Heart left ventricle (tissue), 13 donors: ENCODE measurements around the gene GNAS.

Experiments used
- CTCF ChIP-seq, 12 donors: fragments of 200-600 bp; sonication (generic) in 4 of 12; IDR thresholded peaks; one replicate each; pipeline versions ENCODE4 v1.5.0 to v1.8.0; 2018 to 2022; ENCODE audit warnings: antibody characterized with exemption in 12 of 12, mild to moderate bottlenecking in 5 of 12
- POLR2A ChIP-seq, 2 donors: fragments of 450-650 bp; IDR thresholded peaks; one replicate each; pipeline ENCODE4 v1.6.1; 2017; ENCODE audit warnings: antibody characterized with exemption in 2 of 2, mild to moderate bottlenecking in 2 of 2, moderate library complexity in 2 of 2
- donor health status: ischemic (EF 13 %, LVEDD 7.1; RV severe dilation, severe dysfunction).
- donor health status: DM: no; HTN: yes; CAD: no.
- donor health status: DM: no; HTN: no; CAD: no.
- donor health status: ischemic (EF 25% LVEDD 6.9; RV normal size, moderate dysfunction).
- donor health status: ischemic (EF 25% LVEDD 5.7; RV mildly dilated, moderate dysfunction).
- donor health status: ischemic (EF 35%, LVEDD 5.7; RV mildly dilated, moderate dysfunction).
- donor health status: nonischemic (EF 11% LVEDD 7.7; RV severe dilation, severe dysfunction).
- donor health status: DM: yes; HTN: yes; CAD: no.
- donor health status: PGD.
- donor health status: ischemic (EF 29% LVEDD 5.4; RV normal size, mild dysfunction).
- donor health status: nonischemic (EF 23%, LVEDD 6.1; RV moderate dilation, normal function).

DNA sequence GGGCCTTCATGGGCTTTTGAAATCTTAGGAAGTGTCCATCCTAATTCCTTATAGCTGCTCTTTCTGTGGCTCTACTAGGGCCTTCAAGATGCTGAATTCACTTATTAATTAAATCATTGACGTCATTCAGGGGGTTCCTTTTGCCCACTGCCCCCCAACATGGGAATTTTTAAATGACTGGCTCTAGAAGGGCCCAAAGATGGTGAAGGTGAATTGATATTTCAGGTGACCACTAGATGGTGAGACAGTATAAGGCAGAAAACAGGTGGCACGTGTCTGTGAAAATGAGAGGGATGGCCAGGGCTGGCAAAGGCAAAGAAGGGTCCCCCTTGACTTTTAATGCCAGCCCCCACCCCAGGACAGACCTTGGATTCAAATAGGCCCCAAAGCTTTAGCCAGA, 11.8 kb downstream of the GNAS start:
- TF ChIP-seq CTCF (IDR thresholded peaks at IDR 0.05), result peak in 4 of 12 donors; percentile 11 to 28 (median 18)
- no peak for TF ChIP-seq POLR2A (IDR thresholded peaks at IDR 0.05)
